DMS 273 (cell line): ENCODE data around the gene SMARCC2.

Experiments used
- DNase-seq: peaks from one replicate; lab custom pipeline; 2025; ENCODE audit not compliant: unreplicated experiment; lab: John Stamatoyannopoulos, UW

Gene SMARCC2

GRCh38 chr12:56126732-56127239, 62.5 kb downstream of the SMARCC2 start:
- no peak for DNase-seq

- no peak for DNase-seq
Measured at GRCh38 chr12:56124133-56124532, 65.2 kb downstream of the SMARCC2 start.

- peak; percentile 52 for DNase-seq
Measured at GRCh38 chr12:56122637-56123036, 66.6 kb downstream of the SMARCC2 start.

GRCh38 chr12:56121204-56121870, 67.9 kb downstream of the SMARCC2 start:
- DNase-seq = no peak

- no peak for DNase-seq
Measured at GRCh38 chr12:56120158-56120846, 69.0 kb downstream of the SMARCC2 start.

GRCh38 chr12:56119361-56119796, 69.9 kb downstream of the SMARCC2 start:
- DNase-seq = peak; percentile 91

GRCh38 chr12:56118688-56119357, 70.5 kb downstream of the SMARCC2 start:
- no peak for DNase-seq

GRCh38 chr12:56117778-56118687, 71.2 kb downstream of the SMARCC2 start, which contains the start of gene ZC3H10:
Gene ZC3H10, plus strand, starts transcription at chr12:56118266. Its CDS starts 2,297 bp downstream, at chr12:56120563.
- peak; percentile 99 for DNase-seq

- DNase-seq = peak; percentile 42
Measured at GRCh38 chr12:56117082-56117706, 72.1 kb downstream of the SMARCC2 start.

- peak; percentile 95 for DNase-seq
Measured at GRCh38 chr12:56116267-56117081, 72.8 kb downstream of the SMARCC2 start, which contains the start of gene RPL41. Gene RPL41, plus strand, starts transcription at chr12:56116633.

GRCh38 chr12:56115329-56115728, 74.0 kb downstream of the SMARCC2 start:
- DNase-seq = no peak

- no peak for DNase-seq
Measured at GRCh38 chr12:56114084-56114483, 75.2 kb downstream of the SMARCC2 start.
